GM18517 (cell line): ENCODE data around the gene AJUBA.
"Not testable (repeated sequence)": the region's sequence is repeated elsewhere in the genome, so short reads cannot be mapped to it uniquely, and the experiment has no call there.

Experiments
- ATAC-seq: cut with Tn5 transposase; IDR thresholded peaks from one replicate; pipeline ENCODE4 v1.9.1; 2021; ENCODE audit warnings: mild to moderate bottlenecking, moderate library complexity; ENCODE audit not compliant: unreplicated experiment

Gene AJUBA

GRCh38 chr14:22981876-22982476, 375 bp downstream of the AJUBA start:
- no peak for ATAC-seq

- no peak for ATAC-seq
Measured at GRCh38 chr14:22981090-22981875, 1.1 kb downstream of the AJUBA start.

- ATAC-seq, result no peak
Measured at GRCh38 chr14:22980672-22981089, 1.7 kb downstream of the AJUBA start.

GRCh38 chr14:22979748-22980392, 2.5 kb downstream of the AJUBA start:
- no peak for ATAC-seq

GRCh38 chr14:22978981-22979671, 3.2 kb downstream of the AJUBA start:
- ATAC-seq, result no peak

GRCh38 chr14:22978487-22978837, 3.9 kb downstream of the AJUBA start:
- no peak for ATAC-seq

GRCh38 chr14:22977684-22978486, 4.5 kb downstream of the AJUBA start:
- no peak for ATAC-seq

- ATAC-seq, result no peak
Measured at GRCh38 chr14:22977434-22977683, 5.0 kb downstream of the AJUBA start.

- ATAC-seq, result no peak
Measured at GRCh38 chr14:22976620-22977433, 5.5 kb downstream of the AJUBA start.

GRCh38 chr14:22974530-22975313, 7.6 kb downstream of the AJUBA start:
- ATAC-seq, result no peak

GRCh38 chr14:22973217-22974032, 8.9 kb downstream of the AJUBA start:
- ATAC-seq, result no peak

GRCh38 chr14:22972313-22972930, 9.9 kb downstream of the AJUBA start:
- ATAC-seq, result no peak

- no peak for ATAC-seq
Measured at GRCh38 chr14:22971152-22971551, 11.2 kb downstream of the AJUBA start.

GRCh38 chr14:22966783-22967269, 15.5 kb downstream of the AJUBA start:
- no peak for ATAC-seq

- not testable (repeated sequence) for ATAC-seq
Measured at GRCh38 chr14:22965916-22966782, 16.2 kb downstream of the AJUBA start.

GRCh38 chr14:22962061-22962676, 20.2 kb downstream of the AJUBA start:
- no peak for ATAC-seq
